HTR-8/SVneo (cell line): ENCODE results near the gene ALG11.
"Not testable (repeated sequence)": the region's sequence is repeated elsewhere in the genome, so short reads cannot be mapped to it uniquely, and the experiment has no call there.

Experiments
- DNase-seq: peaks from one replicate; pipeline ENCODE4 v3.0.0; 2011; ENCODE audit warnings: low spot score, mixed read lengths; ENCODE audit not compliant: insufficient read length
- FAIRE-seq: peaks from 2 replicates; lab custom pipeline; 2011; peaks lifted over from hg19 to GRCh38; lab: Jason Lieb, UNC

ALG11 gene

GRCh38 chr13:52025475-52026245 lies 13.5 kb downstream of the ALG11 start:
- FAIRE-seq (no peak), DNase-seq (no peak)

- FAIRE-seq, result no peak
- DNase-seq, result no peak
These were observed 14.0 kb downstream of the ALG11 start for GRCh38 chr13:52026246-52026626.

DNA sequence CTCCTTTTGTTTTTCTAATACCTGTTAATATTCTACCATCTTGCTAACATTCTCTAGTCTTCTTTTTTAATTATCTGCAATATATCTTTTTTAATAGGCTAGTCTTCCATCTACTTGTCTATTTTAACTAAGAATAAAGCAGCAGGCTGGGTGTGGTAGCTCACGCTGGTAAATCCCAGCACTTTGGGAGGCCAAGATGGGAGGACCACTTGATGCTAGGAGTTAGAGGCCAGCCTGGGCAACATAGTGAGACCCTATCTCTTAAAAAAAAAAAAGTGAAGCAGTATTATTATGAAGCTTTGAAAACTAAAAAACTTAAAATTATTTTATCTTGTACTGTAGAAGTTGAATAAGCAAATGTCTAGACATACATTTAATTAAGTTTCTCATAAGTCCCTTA lies 15.6 kb downstream of the ALG11 start:
- no peak for FAIRE-seq
- no peak for DNase-seq

- DNase-seq (no peak), FAIRE-seq (no peak)
These were observed 17.4 kb downstream of the ALG11 start for GRCh38 chr13:52029569-52029968.

DNA sequence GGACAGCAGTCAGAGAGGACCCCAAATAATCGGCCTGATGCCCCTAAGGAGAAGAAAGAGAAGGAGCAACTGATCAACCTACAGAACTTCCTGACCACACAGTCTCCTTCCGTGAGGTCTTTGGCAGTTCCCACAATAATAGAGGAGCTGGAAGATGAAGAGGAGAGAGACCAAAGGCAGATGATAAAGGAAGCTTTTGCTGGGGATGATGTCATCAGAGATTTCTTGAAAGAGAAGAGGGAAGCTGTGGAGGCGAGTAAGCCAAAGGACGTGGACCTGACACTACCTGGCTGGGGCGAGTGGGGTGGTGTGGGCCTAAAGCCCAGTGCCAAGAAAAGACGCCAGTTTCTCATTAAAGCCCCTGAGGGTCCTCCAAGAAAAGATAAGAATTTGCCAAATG lies 18.2 kb downstream of the ALG11 start:
- not testable (repeated sequence) for DNase-seq, FAIRE-seq

DNA sequence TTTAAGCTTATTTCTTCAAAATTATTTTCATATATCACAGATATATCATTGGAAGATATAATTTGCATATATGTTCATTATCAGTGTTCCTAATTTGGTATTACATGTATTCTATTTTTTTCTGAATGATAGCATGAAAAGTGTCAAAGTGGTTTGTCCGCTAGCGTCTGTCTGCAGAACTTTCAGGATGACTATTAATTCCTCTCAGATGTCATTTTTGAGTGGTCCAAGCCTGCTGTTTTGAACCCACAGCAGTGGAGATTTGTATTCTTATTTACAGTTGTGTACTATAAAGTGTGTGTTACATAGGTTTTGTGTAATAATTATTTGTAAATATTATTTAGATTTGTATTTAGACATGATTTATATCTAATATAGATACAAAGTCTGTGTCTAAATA lies 20.8 kb downstream of the ALG11 start:
- FAIRE-seq (no peak), DNase-seq (no peak)

GRCh38 chr13:52034616-52035226 lies 22.5 kb downstream of the ALG11 start:
- FAIRE-seq (no peak), DNase-seq (no peak)

- DNase-seq, result no peak
- no peak for FAIRE-seq
These were observed 23.8 kb downstream of the ALG11 start for GRCh38 chr13:52036037-52036436.

GRCh38 chr13:52043675-52044074 lies 31.5 kb downstream of the ALG11 start:
- no peak for DNase-seq
- no peak for FAIRE-seq

GRCh38 chr13:52047463-52047862 lies 35.3 kb downstream of the ALG11 start:
- no peak for FAIRE-seq
- no peak for DNase-seq

DNA sequence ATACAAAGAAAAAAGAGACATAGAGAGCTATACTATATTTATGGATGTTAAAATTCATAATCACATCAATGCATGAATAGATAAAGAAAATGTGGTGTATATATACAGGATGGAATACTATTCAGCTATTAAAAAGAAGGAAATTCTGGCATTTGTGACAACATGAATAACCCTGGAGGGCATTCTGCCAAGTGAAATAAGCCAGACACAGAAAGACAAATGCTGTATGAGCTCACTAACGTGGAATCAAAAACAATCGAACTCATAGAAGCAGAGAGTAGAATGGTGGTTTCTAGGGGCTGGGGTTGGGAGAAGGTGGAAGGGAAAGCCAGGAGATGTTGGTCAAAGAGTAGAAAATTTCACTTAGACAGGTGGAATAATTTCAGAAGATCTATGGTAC lies 36.3 kb downstream of the ALG11 start:
- FAIRE-seq (no peak), DNase-seq (no peak)

DNA sequence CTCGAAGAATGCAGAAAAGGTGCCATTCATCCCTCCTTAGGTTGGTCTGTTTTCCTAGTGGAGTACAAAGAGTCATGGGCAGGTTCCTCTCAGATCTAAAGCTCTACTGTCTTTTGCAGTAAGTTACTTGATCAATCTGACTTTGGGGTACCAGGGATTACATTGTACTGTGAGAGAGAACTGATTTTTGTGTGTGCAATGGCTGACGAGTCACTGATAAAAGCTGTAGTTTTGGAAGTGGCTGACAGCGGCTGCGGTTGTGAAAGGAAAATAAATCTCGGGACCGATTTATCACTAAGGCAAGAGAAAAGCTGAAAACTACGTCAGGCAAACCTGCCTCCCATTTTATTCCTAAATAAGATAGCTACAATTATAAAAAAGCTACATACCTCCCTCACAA lies 39.2 kb downstream of the ALG11 start:
- DNase-seq (no peak), FAIRE-seq (no peak)

DNA sequence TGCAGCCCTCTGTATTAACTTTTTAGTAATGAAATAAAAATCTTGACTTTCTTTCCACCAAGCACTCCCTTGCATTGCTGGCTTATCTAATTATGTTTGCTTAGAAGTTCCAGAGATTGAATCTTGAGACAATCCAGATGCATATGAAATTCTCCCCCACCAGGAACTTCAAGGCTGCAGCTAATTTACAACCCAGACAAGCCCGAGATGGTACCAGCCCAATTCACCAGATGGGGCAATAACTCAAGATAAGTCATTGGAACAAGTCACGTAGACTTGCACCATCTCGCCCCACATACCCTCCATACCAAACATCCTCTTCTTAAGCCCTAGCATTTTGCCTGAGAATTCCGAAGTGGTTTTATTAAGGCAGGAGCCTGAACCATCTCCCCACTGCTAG lies 41.3 kb downstream of the ALG11 start:
- FAIRE-seq (no peak), DNase-seq (no peak)

DNA sequence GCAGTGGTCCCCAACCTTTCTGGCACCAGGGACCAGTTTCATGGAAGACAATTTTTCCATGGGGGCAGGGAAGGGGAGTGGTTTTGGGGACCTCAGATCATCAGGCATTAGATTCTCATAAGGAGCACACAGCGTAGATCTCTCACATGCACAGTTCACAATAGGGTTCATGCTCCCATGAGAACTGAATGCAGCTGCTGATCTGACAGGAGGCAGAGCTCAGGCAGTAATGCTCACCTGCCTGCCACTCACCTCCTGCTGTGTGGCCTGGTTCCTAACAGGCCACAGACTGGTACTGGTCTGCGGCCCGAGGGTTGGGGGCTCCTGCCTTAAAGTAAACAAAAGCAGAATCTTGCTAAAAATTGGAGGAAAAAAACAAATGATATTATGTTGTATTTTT lies 48.9 kb downstream of the ALG11 start:
- not testable (repeated sequence) for FAIRE-seq, DNase-seq

GRCh38 chr13:52061587-52061986 lies 49.4 kb downstream of the ALG11 start:
- no peak for FAIRE-seq
- no peak for DNase-seq

- DNase-seq (no peak), FAIRE-seq (no peak)
These were observed 55.0 kb downstream of the ALG11 start for GRCh38 chr13:52067237-52067636.

DNA sequence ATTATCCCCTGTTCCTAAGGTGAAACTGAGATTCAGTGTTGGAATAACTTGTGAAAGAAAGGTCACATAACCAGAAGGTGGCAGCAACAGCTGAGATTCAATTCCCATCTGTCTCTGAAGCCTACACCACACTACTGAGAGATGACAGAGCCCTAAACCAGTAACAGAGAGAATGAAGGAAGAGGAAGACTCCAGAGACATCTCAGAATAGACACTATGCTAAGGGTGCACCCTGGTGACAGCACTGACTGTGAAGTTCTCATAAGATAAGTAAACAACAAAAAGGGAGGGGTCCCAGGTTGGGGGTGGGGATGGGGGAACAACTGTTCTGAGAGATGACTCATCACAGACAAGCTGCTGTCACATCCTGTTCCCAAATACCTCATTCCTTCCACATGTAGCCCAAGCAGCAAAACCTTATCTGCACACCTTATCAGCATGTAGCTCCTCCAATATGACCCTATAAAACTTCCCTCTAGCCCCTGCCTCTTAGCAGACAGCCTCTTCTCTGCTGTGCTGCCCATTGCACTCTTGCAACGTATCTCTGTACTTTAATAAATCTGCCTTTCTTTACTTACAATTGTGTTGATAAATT lies 58.8 kb downstream of the ALG11 start:
- DNase-seq (peak; percentile 14), FAIRE-seq (no peak)
